Activated naive CD4-positive, alpha-beta T cell treated with anti-CD3 and anti-CD28 coated beads, Interleukin-2, amount 50 U/mL, for 24 hours (primary cell): ENCODE results near the gene GPHA2.
A peak's percentile ranks its signal among the peaks of the same experiment; 100 is the strongest.

Experiments used
- H3K27ac Mint-ChIP-seq: one replicate; pipeline ENCODE4 v1.8.0; 2021; ENCODE audit warnings: mild to moderate bottlenecking, mixed read lengths
- H3K27me3 Mint-ChIP-seq: one replicate; pipeline ENCODE4 v1.8.0; 2021; ENCODE audit warnings: mixed read lengths
- H3K36me3 Mint-ChIP-seq: one replicate; pipeline ENCODE4 v1.8.0; 2021; ENCODE audit warnings: mixed read lengths
- H3K4me1 Mint-ChIP-seq: one replicate; pipeline ENCODE4 v1.8.0; 2021; ENCODE audit warnings: mixed read lengths
- H3K4me3 Mint-ChIP-seq: one replicate; pipeline ENCODE4 v1.8.0; 2021; ENCODE audit warnings: mild to moderate bottlenecking, mixed read lengths
- H3K9me3 Mint-ChIP-seq: one replicate; pipeline ENCODE4 v1.8.0; 2021; ENCODE audit warnings: mixed read lengths

Gene GPHA2

DNA sequence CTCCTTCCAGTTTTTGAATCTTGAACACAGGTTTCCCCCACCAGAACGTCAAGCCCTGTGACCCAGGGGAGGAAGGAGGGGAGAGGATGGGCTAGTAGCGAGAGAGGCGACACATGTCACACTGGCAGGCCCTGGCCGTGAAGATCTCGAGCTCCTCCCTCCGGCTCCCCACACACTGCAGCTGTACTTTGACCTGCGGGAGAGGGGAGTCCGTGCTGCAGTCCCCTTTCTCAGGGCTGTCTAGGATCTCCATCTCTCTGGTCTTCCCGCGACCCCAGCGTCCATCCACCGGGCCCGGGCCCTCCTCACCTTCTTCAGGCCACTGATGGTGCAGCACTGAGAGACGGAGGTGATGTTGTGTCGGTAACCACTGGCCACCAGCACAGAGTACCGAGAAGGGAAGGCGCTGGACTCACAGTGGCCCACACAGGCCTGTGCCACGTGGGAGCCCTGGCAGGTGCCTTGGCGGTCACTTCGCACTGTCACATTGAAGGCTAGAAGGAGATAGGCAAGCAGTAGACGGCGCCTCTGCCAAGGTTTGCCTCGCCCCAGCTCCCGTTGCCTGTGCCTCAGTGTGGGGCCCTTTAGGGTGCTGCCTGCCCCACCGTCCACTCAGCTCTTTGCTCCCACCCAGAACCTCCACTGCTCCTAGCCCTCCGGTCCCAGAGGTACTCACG, 873 bp downstream of the GPHA2 start:
- H3K9me3 Mint-ChIP-seq: no peaks in the 10 kb centered on the region
- H3K27ac Mint-ChIP-seq: no peak overlapping the region

DNA sequence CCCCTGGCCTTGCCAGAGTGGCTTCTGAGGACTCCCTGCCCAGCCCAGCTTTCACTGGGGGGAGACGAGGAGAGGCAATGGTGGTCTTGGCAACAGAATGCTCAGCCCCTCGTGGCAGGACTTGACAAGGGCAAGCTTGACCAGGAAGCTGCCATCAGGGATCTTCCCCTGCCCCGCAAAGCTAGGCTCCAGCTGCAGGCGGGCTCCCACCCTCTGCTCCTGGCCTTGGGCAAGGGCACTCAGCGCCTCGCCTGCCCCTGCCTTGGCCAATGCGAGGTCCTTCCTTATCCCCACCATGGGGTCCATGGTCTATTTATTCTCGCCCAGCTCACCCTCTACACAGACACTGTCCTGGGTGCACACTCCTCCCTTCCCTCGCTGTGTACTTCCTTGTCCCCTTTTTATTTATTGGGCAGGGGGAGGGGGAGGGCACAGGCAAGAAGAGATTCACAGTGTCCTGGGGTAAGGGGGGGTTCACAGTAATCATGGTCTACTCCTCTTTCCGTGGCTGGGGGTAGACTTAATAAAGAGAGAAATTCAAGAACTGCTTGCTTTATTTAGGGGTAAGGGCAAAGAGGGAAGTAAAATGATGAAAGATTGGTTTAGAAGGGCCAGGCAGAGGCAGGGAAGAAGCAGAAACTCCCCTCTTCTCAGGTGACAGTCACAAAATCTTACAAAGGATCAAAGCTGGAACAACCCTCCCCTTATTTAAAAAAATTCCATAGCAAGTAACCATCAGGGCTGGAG, 1.6 kb downstream of the GPHA2 start:
- peaks cover 2% of the 10 kb centered on the region for H3K36me3 Mint-ChIP-seq
- H3K27ac Mint-ChIP-seq: no peak overlapping the region
- no peaks in the 10 kb centered on the region for H3K27me3 Mint-ChIP-seq
- no peaks in the 10 kb centered on the region for H3K4me1 Mint-ChIP-seq
- no peaks in the 10 kb centered on the region for H3K9me3 Mint-ChIP-seq
- H3K4me3 Mint-ChIP-seq: no peak overlapping the region

More for the DNA sequence above, 873 bp downstream of the GPHA2 start:
- no peaks in the 10 kb centered on the region for H3K4me1 Mint-ChIP-seq
- no peak overlapping the region for H3K4me3 Mint-ChIP-seq
- H3K27me3 Mint-ChIP-seq: no peaks in the 10 kb centered on the region
- peaks cover 2% of the 10 kb centered on the region for H3K36me3 Mint-ChIP-seq

DNA sequence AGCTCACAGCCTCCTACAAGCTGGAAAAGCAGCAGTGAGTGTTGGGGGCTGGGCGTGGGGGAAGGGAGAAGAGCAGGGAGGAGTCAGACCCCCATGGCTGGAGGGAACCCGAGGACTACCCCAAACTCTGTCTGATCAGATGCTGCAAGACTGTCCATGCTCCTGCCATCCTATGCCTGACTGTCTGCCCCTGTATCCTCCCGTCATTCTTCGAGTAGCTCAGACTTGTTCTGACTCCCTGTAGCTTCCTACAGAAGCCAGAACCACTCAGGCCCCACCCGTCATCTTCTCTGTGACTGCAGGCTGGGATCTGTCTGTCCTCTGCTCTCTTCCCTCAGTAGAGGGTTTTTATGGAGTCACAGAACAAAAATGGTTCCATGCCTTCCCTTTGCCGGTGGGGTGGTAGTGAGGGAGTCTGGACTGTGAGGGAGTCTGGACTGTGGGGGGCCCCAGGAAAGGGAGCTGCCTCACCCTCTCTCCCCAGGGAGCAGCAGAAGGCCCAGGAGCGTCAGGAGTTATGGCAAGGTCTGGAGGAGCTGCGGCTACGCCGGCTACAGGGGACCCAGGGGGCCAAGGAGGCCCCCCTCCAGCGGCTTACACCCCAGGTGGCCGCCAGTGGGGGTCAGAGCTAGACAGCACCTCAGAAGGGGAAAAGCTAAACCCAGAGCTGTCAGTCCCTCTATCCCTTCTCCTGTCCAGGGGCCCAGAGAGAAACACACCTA, 2.3 kb downstream of the GPHA2 start:
- H3K36me3 Mint-ChIP-seq: peaks cover 2% of the 10 kb centered on the region
- H3K9me3 Mint-ChIP-seq: no peaks in the 10 kb centered on the region
- no peaks in the 10 kb centered on the region for H3K4me1 Mint-ChIP-seq
- H3K27me3 Mint-ChIP-seq: no peaks in the 10 kb centered on the region
- H3K4me3 Mint-ChIP-seq: no peak overlapping the region
- no peak overlapping the region for H3K27ac Mint-ChIP-seq

DNA sequence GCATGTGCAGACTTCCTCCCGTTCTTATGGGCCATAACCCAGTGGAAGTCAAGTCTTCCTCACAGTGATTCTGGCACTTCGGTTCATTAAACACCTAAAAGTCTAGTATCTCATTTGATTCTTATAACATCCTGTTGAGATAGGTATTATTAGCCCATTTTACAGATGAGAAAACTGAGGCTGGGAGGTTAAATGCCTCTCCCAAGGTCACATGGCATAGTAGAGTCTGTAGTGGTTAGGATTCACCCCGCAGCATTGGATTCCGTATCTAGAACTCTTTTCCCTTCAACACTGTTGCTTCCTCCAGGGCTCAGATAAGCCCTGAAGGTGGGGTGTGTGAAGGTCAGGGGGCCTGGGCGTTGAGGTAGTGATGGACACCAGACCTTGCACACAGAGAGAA, 3.4 kb downstream of the GPHA2 start:
- Mint-ChIP-seq H3K36me3 (peaks cover 2% of the 10 kb centered on the region), H3K9me3 (no peaks in the 10 kb centered on the region), H3K4me1 (no peaks in the 10 kb centered on the region), H3K27me3 (no peaks in the 10 kb centered on the region), H3K27ac (no peak overlapping the region), H3K4me3 (no peak overlapping the region)

- H3K4me1 Mint-ChIP-seq: no peaks in the 10 kb centered on the region
- no peaks in the 10 kb centered on the region for H3K9me3 Mint-ChIP-seq
- H3K4me3 Mint-ChIP-seq: no peak overlapping the region
- no peaks in the 10 kb centered on the region for H3K27me3 Mint-ChIP-seq
- no peak overlapping the region for H3K27ac Mint-ChIP-seq
- peaks cover 2% of the 10 kb centered on the region for H3K36me3 Mint-ChIP-seq
Observed at GRCh38 chr11:64931290-64931689, 4.4 kb downstream of the GPHA2 start.

GRCh38 chr11:64930340-64930739, 5.4 kb downstream of the GPHA2 start:
- no peaks in the 10 kb centered on the region for H3K27me3 Mint-ChIP-seq
- peaks cover 1% of the 10 kb centered on the region for H3K4me1 Mint-ChIP-seq
- peaks cover 2% of the 10 kb centered on the region for H3K36me3 Mint-ChIP-seq
- no peaks in the 10 kb centered on the region for H3K9me3 Mint-ChIP-seq
- H3K27ac Mint-ChIP-seq: no peak overlapping the region
- no peak overlapping the region for H3K4me3 Mint-ChIP-seq

- Mint-ChIP-seq H3K27me3 (no peaks in the 10 kb centered on the region), H3K27ac (no peak overlapping the region), H3K4me3 (no peak overlapping the region)
Observed at GRCh38 chr11:64929625-64930024, 6.1 kb downstream of the GPHA2 start.

GRCh38 chr11:64928957-64929356, 6.7 kb downstream of the GPHA2 start:
- H3K4me3 Mint-ChIP-seq: no peak overlapping the region
- no peaks in the 10 kb centered on the region for H3K27me3 Mint-ChIP-seq
- no peak overlapping the region for H3K27ac Mint-ChIP-seq
- H3K9me3 Mint-ChIP-seq: no peaks in the 10 kb centered on the region
- peaks cover 2% of the 10 kb centered on the region for H3K36me3 Mint-ChIP-seq
- peaks cover 13% of the 10 kb centered on the region for H3K4me1 Mint-ChIP-seq

More at GRCh38 chr11:64929625-64930024, 6.1 kb downstream of the GPHA2 start:
- H3K36me3 Mint-ChIP-seq: peaks cover 2% of the 10 kb centered on the region
- H3K4me1 Mint-ChIP-seq: peaks cover 7% of the 10 kb centered on the region
- H3K9me3 Mint-ChIP-seq: no peaks in the 10 kb centered on the region

DNA sequence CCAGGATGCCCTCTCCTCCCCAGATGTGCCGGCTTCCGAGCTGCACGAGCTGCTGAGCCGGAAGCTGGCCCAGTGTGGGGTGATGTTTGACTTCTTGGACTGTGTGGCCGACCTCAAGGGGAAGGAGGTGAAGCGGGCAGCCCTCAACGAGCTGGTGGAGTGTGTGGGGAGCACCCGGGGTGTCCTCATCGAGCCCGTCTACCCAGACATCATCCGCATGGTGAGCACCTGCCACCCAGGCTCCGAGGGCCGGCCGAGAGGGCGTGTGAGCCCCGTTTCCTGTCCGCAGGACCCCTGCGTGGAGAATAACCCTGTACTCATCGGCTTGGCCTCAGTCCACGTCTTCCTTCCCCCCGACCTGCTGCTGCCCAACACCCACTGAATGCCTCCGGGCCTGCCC, 9.0 kb downstream of the GPHA2 start:
- no peaks in the 10 kb centered on the region for H3K27me3 Mint-ChIP-seq
- H3K36me3 Mint-ChIP-seq: peaks cover 2% of the 10 kb centered on the region
- H3K27ac Mint-ChIP-seq: no peak overlapping the region
- no peaks in the 10 kb centered on the region for H3K9me3 Mint-ChIP-seq
- H3K4me1 Mint-ChIP-seq: peaks cover 17% of the 10 kb centered on the region
- H3K4me3 Mint-ChIP-seq: no peak overlapping the region

- Mint-ChIP-seq H3K4me3 (peak overlapping the region; percentile 97), H3K9me3 (no peaks in the 10 kb centered on the region), H3K27me3 (no peaks in the 10 kb centered on the region), H3K36me3 (peaks cover 2% of the 10 kb centered on the region), H3K4me1 (peaks cover 17% of the 10 kb centered on the region), H3K27ac (no peak overlapping the region)
Observed at GRCh38 chr11:64925536-64926436, 9.9 kb downstream of the GPHA2 start.

- Mint-ChIP-seq H3K4me3 (peak overlapping the region; percentile 97), H3K27ac (peak overlapping the region; percentile 62), H3K9me3 (no peaks in the 10 kb centered on the region), H3K4me1 (peaks cover 17% of the 10 kb centered on the region), H3K36me3 (no peaks in the 10 kb centered on the region), H3K27me3 (no peaks in the 10 kb centered on the region)
Observed at GRCh38 chr11:64924910-64925284, 10.8 kb downstream of the GPHA2 start.

DNA sequence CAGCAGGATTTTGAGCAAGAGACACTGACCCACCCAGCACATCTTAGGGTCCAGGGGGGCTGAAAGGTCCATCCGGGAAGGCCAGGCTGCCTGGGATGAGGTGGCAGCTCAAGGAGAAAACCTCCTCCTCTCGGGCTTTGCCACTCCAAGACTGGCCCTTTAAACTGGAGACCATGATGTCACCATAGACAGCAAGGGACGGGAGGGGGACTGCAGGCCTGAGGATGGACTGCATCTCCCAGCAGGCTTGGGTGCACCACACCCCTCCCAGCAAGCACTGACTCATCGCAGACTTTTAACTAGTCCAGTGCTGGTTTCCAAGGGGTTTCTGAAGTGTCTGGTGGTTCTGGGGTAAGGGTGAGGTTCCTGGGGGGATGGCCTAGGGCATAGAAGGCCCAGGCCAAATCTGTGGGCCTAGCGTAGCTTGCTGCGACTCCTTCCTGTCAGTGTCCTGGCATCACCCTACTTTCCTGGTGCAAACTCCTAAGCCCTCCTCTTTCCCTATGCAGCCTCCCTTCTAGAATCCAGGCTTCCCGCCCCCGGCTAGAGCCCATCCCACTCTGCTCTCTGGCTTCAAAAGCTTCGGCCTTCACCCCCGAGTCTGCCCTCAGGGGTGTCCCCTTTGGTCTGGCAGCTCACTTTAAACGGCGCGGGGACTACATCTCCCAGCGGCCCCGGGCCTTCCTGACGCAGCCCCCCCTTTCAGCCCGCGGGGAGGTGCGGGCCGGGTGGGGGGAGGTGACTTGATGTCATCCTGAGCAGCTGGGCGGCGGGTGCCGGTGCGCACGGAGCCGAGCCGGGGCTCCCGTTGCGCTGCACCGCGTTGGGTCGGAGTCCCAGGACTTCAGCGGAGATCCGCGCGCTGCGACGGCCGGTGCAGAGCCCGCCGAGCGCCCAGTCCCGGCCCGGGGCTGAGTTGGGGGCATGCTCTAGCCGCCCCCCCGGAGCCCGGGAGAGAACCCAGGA, 11.5 kb downstream of the GPHA2 start, which contains the start of gene PPP2R5B:
TSS of gene PPP2R5B (plus strand) at position 746 of the 966 bp plus-strand sequence. CDS start 1,046 bp downstream, outside the sequence.
- H3K9me3 Mint-ChIP-seq: no peaks in the 10 kb centered on the region
- H3K36me3 Mint-ChIP-seq: no peaks in the 10 kb centered on the region
- peak within 1 kb of the TSS; percentile 97 for H3K4me3 Mint-ChIP-seq
- H3K4me1 Mint-ChIP-seq: peaks cover 17% of the 10 kb centered on the region
- H3K27me3 Mint-ChIP-seq: no peaks in the 10 kb centered on the region
- H3K27ac Mint-ChIP-seq: peak within 1 kb of the TSS; percentile 98

- Mint-ChIP-seq H3K36me3 (no peaks in the 10 kb centered on the region), H3K9me3 (no peaks in the 10 kb centered on the region), H3K27me3 (no peaks in the 10 kb centered on the region), H3K4me1 (peaks cover 17% of the 10 kb centered on the region), H3K27ac (no peak overlapping the region), H3K4me3 (no peak overlapping the region)
Observed at GRCh38 chr11:64923151-64923661, 12.5 kb downstream of the GPHA2 start.

- Mint-ChIP-seq H3K4me3 (no peak overlapping the region), H3K4me1 (peaks cover 28% of the 10 kb centered on the region), H3K9me3 (no peaks in the 10 kb centered on the region), H3K27me3 (no peaks in the 10 kb centered on the region), H3K36me3 (no peaks in the 10 kb centered on the region), H3K27ac (no peak overlapping the region)
Observed at GRCh38 chr11:64921384-64921783, 14.3 kb downstream of the GPHA2 start.
